ENCODE measurements around the gene EXD3.

Gene EXD3

GRCh38 chr9:137423514-137424291 lies 741 bp upstream of the EXD3 start:
- TF ChIP-seq CTCF (IDR thresholded peaks at IDR 0.05; ENCODE audit: low read depth, low read length): no peak
- no peak for DNase-seq (ENCODE audit: extremely low read depth, low read depth)

GRCh38 chr9:137421838-137422603 lies 941 bp downstream of the EXD3 start:
- DNase-seq (ENCODE audit: extremely low read depth, low read depth): no peak

GRCh38 chr9:137417161-137418021 lies 5.6 kb downstream of the EXD3 start:
- no peak for DNase-seq (ENCODE audit: extremely low read depth, low read depth)
- no peak for TF ChIP-seq CTCF (IDR thresholded peaks at IDR 0.05; ENCODE audit: low read depth, low read length)

More at GRCh38 chr9:137421838-137422603, 941 bp downstream of the EXD3 start:
- no peak for TF ChIP-seq CTCF (IDR thresholded peaks at IDR 0.05; ENCODE audit: low read depth, low read length)

GRCh38 chr9:137416563-137417151 lies 6.3 kb downstream of the EXD3 start:
- DNase-seq (ENCODE audit: extremely low read depth, low read depth): no peak

GRCh38 chr9:137416006-137416562 lies 6.9 kb downstream of the EXD3 start:
- no peak for TF ChIP-seq CTCF (IDR thresholded peaks at IDR 0.05; ENCODE audit: low read depth, low read length)
- DNase-seq (ENCODE audit: extremely low read depth, low read depth): no peak

More at GRCh38 chr9:137416563-137417151, 6.3 kb downstream of the EXD3 start:
- TF ChIP-seq CTCF (IDR thresholded peaks at IDR 0.05; ENCODE audit: low read depth, low read length): no peak

- TF ChIP-seq CTCF (IDR thresholded peaks at IDR 0.05; ENCODE audit: low read depth, low read length): no peak
- no peak for DNase-seq (ENCODE audit: extremely low read depth, low read depth)
Observed at GRCh38 chr9:137415451-137415850, 7.5 kb downstream of the EXD3 start.
